ENCODE results near the gene MAP7D2. TPM values are rescaled to one million over a fixed set of nuclear protein-coding genes. Genes with fewer than 3 reads are reported as not detected.

The MAP7D2 gene
- total and polyA plus RNA-seq, 2 donors from 2014 or later = 0.76 to 3.6 TPM

- no peak for TF ChIP-seq CTCF (IDR thresholded peaks at IDR 0.05; ENCODE audit: borderline replicate concordance, extremely low read depth, insufficient read depth)
- peaks cover 18% of the 10 kb centered on the region for H3K27me3 ChIP-seq (ENCODE audit: control insufficient read depth, insufficient read depth, low read length)
- no peaks in the 10 kb centered on the region for H3K36me3 ChIP-seq (ENCODE audit: control insufficient read depth in 2 of 3, insufficient read depth in 3 of 3, low read length in 3 of 3)
Measured at GRCh38 chrX:20026278-20026677, 90.4 kb downstream of the MAP7D2 start.

GRCh38 chrX:20019672-20020365 lies 96.9 kb downstream of the MAP7D2 start:
- Histone ChIP-seq H3K4me1 (ENCODE audit: control insufficient read depth in 2 of 3, insufficient read depth in 2 of 3, low read depth in 1 of 3, low read length in 3 of 3) (no peaks in the 10 kb centered on the region), H3K36me3 (ENCODE audit: control insufficient read depth in 2 of 3, insufficient read depth in 3 of 3, low read length in 3 of 3) (no peaks in the 10 kb centered on the region), H3K4me3 (ENCODE audit: low read length in 3 of 3) (no peak overlapping the region), H3K9ac (ENCODE audit: low read length in 3 of 3) (no peak overlapping the region), H3K27ac (ENCODE audit: low read depth in 2 of 2, low read length in 2 of 2) (no peak overlapping the region), H3K9me3 (ENCODE audit: control insufficient read depth in 2 of 3, insufficient read depth in 1 of 3, low read length in 3 of 3) (no peaks in the 10 kb centered on the region), H3K27me3 (ENCODE audit: control insufficient read depth, insufficient read depth, low read length) (peaks cover 17% of the 10 kb centered on the region)
- FAIRE-seq = no peak
- intact Hi-C loops (cut with DNase I) = no loop called here
- TF ChIP-seq CTCF (IDR thresholded peaks at IDR 0.05; ENCODE audit: borderline replicate concordance, extremely low read depth, insufficient read depth) = no peak
- DNase-seq = no peak

More at GRCh38 chrX:20026278-20026677, 90.4 kb downstream of the MAP7D2 start:
- no peak overlapping the region for H3K4me3 ChIP-seq (ENCODE audit: low read length in 3 of 3)
- DNase-seq = no peak
- intact Hi-C loops (cut with DNase I) = no loop called here
- H3K9ac ChIP-seq (ENCODE audit: low read length in 3 of 3) = no peak overlapping the region
- H3K4me1 ChIP-seq (ENCODE audit: control insufficient read depth in 2 of 3, insufficient read depth in 2 of 3, low read depth in 1 of 3, low read length in 3 of 3) = no peaks in the 10 kb centered on the region
- FAIRE-seq = no peak
- no peaks in the 10 kb centered on the region for H3K9me3 ChIP-seq (ENCODE audit: control insufficient read depth in 2 of 3, insufficient read depth in 1 of 3, low read length in 3 of 3)
- H3K27ac ChIP-seq (ENCODE audit: low read depth in 2 of 2, low read length in 2 of 2) = no peak overlapping the region

GRCh38 chrX:20016616-20016945 lies 100.1 kb downstream of the MAP7D2 start:
- Histone ChIP-seq H3K4me1 (ENCODE audit: control insufficient read depth in 2 of 3, insufficient read depth in 2 of 3, low read depth in 1 of 3, low read length in 3 of 3) (no peaks in the 10 kb centered on the region), H3K9me3 (ENCODE audit: control insufficient read depth in 2 of 3, insufficient read depth in 1 of 3, low read length in 3 of 3) (no peaks in the 10 kb centered on the region), H3K4me3 (ENCODE audit: low read length in 3 of 3) (no peak overlapping the region), H3K36me3 (ENCODE audit: control insufficient read depth in 2 of 3, insufficient read depth in 3 of 3, low read length in 3 of 3) (no peaks in the 10 kb centered on the region), H3K9ac (ENCODE audit: low read length in 3 of 3) (no peak overlapping the region), H3K27ac (ENCODE audit: low read depth in 2 of 2, low read length in 2 of 2) (no peak overlapping the region), H3K27me3 (ENCODE audit: control insufficient read depth, insufficient read depth, low read length) (peaks cover 3% of the 10 kb centered on the region)
- FAIRE-seq (no peak), DNase-seq (no peak)
- intact Hi-C loops (cut with DNase I) = no loop called here
- no peak for TF ChIP-seq CTCF (IDR thresholded peaks at IDR 0.05; ENCODE audit: borderline replicate concordance, extremely low read depth, insufficient read depth)

All from kidney (tissue), 14 donors.